HCEC 1CT (cell line): ENCODE results near the gene SLC7A4.
"Not testable (repeated sequence)": the region's sequence is repeated elsewhere in the genome, so short reads cannot be mapped to it uniquely, and the experiment has no call there.

Experiments used
- DNase-seq: peaks from one replicate; pipeline ENCODE4 v3.0.0-alpha.2; 2017

The SLC7A4 gene

GRCh38 chr22:21032037-21032867, at the start of gene SLC7A4:
TSS of gene SLC7A4 (minus strand) at chr22:21032561. CDS start at chr22:21031812, 749 bp downstream.
- DNase-seq, result no peak

- no peak for DNase-seq
Observed at GRCh38 chr22:21080435-21081137, 48.2 kb upstream of the SLC7A4 start.

GRCh38 chr22:21079493-21079892, 47.1 kb upstream of the SLC7A4 start:
- no peak for DNase-seq

- no peak for DNase-seq
Observed at GRCh38 chr22:21078916-21079315, 46.6 kb upstream of the SLC7A4 start.

- DNase-seq, result no peak
Observed at GRCh38 chr22:21077884-21078508, 45.6 kb upstream of the SLC7A4 start.

- DNase-seq, result no peak
Observed at GRCh38 chr22:21076912-21077625, 44.7 kb upstream of the SLC7A4 start.

GRCh38 chr22:21075516-21076138, 43.3 kb upstream of the SLC7A4 start:
- DNase-seq, result no peak

- peak; percentile 80 for DNase-seq
Observed at GRCh38 chr22:21074102-21074715, 41.8 kb upstream of the SLC7A4 start.

- DNase-seq, result no peak
Observed at GRCh38 chr22:21073482-21073881, 41.1 kb upstream of the SLC7A4 start.

- no peak for DNase-seq
Observed at GRCh38 chr22:21073023-21073422, 40.7 kb upstream of the SLC7A4 start.

GRCh38 chr22:21071796-21072195, 39.4 kb upstream of the SLC7A4 start:
- not testable (repeated sequence) for DNase-seq

- no peak for DNase-seq
Observed at GRCh38 chr22:21070690-21071615, 38.6 kb upstream of the SLC7A4 start.

- no peak for DNase-seq
Observed at GRCh38 chr22:21069375-21069774, 37.0 kb upstream of the SLC7A4 start.

GRCh38 chr22:21068681-21069276, 36.4 kb upstream of the SLC7A4 start:
- no peak for DNase-seq

GRCh38 chr22:21067901-21068680, 35.7 kb upstream of the SLC7A4 start:
- DNase-seq, result no peak

GRCh38 chr22:21067075-21067900, 34.9 kb upstream of the SLC7A4 start:
- DNase-seq, result no peak

GRCh38 chr22:21064917-21065864, 32.8 kb upstream of the SLC7A4 start:
- no peak for DNase-seq

GRCh38 chr22:21064425-21064824, 32.1 kb upstream of the SLC7A4 start:
- not testable (repeated sequence) for DNase-seq
